NCI-H2196 (cell line): ENCODE data around the gene NTRK3.

Experiments
- DNase-seq: peaks from one replicate; lab custom pipeline; 2025; ENCODE audit not compliant: unreplicated experiment; lab: John Stamatoyannopoulos, UW

NTRK3 gene

GRCh38 chr15:88126695-88127431 lies 129.7 kb downstream of the NTRK3 start:
- no peak for DNase-seq

- no peak for DNase-seq
These were observed 131.0 kb downstream of the NTRK3 start for GRCh38 chr15:88125576-88125975.

GRCh38 chr15:88124199-88124598 lies 132.3 kb downstream of the NTRK3 start:
- DNase-seq: no peak

DNA sequence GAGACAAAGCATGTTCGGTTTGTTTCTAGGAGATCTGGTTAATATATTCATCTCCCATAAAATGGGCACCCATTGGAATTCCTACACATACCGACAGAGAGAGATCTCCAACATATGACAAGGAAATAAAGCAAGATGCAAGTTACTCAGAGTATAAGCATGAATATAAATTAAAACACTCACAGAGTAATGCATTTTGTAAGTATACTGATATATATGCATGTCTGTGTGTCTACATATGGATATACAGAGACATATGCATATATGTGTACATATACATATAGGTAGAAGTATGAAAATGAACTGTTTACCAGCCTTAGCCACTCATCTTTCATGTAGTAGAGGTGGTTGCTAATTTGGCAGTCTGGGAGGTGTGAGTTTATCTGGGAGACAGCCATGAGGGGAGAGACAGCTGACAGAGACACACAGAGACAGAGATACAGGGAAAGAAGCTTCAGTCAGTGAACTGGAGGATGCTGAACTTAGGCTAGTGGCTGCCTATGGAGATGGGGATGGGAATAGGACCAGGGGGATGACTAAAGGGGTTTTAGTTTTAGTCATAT lies 134.5 kb downstream of the NTRK3 start:
- no peak for DNase-seq

GRCh38 chr15:88120026-88120425 lies 136.5 kb downstream of the NTRK3 start:
- no peak for DNase-seq

DNA sequence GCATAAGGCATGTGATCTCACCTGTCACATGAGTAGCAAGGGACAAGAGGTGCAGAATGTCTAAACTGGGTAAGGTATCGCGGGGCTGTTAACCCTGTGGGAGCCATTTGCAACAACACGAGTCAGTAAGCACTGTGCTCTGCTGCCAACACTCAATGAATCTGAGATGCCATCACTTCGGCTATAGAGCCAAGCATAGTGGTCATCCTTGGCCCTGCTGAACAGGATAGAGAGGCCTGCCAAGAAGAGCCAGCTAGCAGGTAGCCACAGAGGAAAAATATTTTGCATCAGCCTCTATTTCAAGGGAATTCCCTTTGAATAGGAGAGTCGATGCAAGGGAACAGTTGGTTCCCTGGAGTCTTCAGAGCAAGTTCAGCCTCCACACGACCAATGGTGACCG lies 137.8 kb downstream of the NTRK3 start:
- DNase-seq: no peak

DNA sequence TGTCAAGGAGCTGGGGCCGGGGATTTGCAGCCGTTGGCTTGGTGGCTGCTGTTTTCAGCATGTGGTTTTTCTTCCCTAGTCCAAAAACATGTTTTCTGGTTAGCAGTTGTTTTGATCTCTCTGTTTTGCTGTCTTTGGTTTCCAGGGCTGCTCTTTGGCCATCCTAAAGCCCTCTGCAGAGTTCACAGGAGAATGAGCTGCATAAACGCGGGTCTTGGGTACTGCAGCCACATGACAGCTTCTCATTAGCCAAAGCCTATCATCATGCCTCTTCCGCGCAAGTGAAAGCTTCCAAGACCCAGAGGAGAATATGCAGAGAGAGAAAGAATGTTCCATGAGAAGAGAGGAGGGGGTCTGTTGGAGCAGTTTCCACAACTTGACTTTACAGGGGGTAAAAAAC lies 138.5 kb downstream of the NTRK3 start:
- no peak for DNase-seq

GRCh38 chr15:88115486-88116152 lies 140.9 kb downstream of the NTRK3 start:
- no peak for DNase-seq

- DNase-seq: no peak
These were observed 142.8 kb downstream of the NTRK3 start for GRCh38 chr15:88113613-88114308.

- no peak for DNase-seq
These were observed 147.5 kb downstream of the NTRK3 start for GRCh38 chr15:88108991-88109390.

DNA sequence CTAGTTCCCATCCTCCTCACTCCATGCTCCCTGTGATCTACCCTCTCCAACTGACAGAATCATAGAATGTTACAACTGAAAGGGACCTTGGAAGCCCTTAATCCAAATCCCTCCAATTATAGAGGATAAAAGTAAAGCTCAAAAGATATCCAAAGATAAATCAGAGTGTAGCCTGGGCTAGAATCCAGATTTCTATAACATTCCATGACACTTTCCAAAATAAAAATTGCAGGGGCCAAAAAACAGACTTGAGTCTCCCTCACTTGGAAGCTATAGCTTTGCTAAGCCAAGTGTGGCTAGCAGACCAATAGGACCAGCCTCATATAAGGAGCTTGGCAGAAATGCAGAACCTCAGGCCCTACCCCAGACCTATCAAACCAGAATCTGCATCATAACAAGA lies 148.1 kb downstream of the NTRK3 start:
- no peak for DNase-seq

GRCh38 chr15:88106074-88106473 lies 150.5 kb downstream of the NTRK3 start:
- no peak for DNase-seq

DNA sequence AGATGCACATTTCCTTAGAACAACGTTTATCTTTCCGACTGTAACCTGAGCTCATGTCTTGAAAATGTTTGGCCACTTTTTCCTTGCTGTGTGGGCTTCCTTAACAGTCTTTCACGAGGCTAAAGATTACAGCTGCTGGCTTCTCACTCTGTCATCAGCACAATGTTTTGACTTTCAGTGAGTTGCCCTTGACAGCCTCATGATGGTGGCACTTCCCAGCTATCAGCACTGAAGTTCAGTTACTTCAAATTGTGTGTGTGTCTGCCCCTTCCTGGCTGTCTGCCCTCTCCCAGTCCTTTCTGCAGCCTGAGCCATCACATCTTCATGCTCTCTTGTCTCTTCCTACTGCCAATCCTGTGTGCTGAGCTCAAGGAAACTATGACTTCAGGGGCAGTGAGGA lies 152.2 kb downstream of the NTRK3 start:
- no peak for DNase-seq

GRCh38 chr15:88100181-88100580 lies 156.4 kb downstream of the NTRK3 start:
- DNase-seq: no peak

DNA sequence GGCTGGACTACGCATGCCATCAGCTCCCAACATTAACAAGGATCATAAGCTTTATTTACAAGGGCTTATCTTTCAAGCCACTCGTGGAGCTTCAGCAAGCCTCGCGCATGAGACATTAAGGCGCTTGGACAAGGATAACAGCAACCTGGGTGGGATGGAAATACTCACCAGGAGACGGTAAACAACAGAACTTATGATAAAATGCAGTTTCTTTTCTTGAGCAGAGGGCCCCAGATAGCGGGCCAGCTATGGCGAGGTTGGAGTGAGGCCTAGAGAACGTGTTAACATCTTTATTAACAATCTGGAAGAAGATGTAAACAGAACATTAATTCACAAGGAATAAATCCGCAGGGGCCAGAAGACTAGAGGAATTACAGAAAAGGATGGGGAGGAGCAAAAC lies 158.2 kb downstream of the NTRK3 start:
- DNase-seq: no peak

DNA sequence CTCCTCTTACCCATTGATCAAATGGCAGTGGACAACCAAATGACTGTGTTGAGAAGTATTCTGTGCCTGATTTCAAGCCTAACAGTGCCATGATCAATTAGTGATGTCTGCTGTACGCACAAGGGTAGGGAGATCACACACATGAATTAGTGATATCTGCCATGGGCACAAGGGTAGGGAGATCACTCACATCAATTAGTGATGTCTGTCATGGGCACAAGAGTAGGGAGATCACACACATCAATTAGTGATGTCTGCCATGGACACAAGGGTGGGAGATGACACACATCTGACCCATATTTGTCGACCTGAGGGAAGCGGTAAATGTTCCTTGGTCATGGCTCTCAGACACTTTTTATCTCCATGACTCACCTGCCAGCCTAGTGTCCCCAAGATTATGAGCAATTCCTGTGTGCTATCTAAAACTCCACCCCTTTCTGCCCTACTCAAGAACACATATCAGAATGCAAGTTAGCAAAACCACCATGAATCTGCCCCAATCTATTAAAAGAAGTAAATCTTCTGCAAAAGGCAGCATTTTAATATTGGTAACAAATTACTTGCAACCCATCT lies 165.0 kb downstream of the NTRK3 start:
- DNase-seq: no peak

- DNase-seq: no peak
These were observed 166.0 kb downstream of the NTRK3 start for GRCh38 chr15:88090481-88091011.

DNA sequence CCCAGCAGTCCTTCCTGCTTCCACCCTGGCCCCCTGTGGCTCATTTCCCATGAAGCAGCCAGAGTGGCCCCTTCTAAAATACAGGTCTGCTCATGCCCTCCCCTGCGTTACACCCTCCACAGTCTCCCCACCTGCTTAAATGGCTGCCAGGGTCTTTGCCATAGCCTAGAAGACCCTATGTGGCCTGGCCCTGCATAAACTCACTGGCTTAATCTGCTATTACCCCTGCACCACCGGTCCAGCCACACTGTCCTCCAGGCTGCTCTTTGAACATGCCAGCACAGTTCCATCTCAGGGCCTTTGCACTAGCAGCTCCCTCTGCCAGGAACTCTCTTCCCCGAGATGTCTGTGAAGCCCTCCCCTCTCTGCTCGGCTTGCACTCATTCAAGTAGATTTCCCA lies 166.8 kb downstream of the NTRK3 start:
- DNase-seq: no peak

DNA sequence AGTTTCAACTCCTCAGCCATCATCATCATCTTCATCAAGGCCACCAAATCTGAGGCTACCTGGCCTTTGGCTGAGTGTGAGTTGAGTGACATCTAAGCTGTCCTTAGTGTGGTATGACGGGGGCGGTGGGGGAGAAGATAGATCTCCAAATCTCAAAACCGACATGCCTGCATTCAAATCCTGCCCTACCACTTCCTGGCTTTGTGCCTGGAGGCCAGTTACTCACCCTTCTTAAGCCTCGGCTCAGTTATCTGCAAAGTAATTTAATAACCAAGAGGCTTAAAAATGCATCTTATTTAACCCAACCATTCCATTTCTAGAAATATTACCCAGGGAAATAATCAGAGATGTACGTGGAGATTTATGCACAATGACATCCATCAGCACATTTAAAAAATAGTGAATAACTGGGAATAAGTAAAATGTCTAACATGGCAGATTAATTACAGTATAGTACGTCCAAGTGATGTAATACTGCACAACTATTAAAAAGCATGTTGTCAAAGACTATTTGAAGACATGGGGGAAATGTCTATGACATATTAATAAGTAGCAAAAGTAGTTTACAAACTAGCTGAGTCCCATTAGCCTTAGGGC lies 167.4 kb downstream of the NTRK3 start:
- no peak for DNase-seq

DNA sequence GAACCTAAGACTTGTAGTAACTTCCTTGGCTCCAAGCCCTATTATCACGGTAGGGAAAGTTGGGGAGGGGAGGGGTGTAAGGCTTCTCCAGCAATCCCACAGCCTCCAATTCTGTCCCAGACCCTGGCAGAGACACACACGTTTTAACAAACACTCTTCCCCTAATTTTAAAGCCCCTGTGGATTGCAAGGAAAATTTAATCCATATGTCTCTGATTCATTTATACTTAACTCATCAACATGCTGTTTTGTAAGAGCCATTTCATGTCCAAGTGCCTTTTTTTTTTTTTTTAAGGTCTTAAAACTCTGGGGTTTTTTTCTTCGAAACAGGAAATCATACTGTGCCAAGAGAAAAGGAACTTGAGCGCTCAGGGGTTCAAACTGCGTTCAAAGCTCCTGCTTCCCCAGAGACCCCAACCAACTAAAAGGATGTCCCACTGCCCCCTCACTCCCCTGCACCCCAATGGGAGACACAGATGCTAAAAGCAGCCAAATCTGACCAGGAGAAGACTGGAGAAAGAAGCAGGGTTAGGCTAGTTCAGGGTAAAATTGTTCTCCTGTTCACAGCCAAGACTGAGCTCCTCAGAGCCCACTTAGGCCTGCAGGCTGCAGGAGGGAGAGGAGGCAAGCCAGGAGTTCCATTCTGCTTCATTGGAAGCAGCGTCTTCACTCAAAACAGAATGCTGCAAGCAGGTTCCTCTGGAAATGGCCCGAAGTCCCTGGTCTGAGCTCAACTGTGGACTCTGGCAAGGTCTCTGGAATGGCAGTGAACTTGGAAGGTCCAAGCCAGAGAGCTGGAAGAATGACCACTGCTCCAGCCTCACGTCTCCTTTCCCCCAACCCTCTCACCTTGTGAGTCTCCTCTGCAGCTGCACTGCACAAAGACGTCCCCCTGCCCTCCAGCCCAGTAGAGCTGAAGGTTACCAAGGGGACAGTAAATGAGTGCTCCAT lies 172.5 kb downstream of the NTRK3 start:
- no peak for DNase-seq
